Muscle layer of duodenum (tissue), 2 donors: ENCODE measurements around the gene SLC25A12.
"Not testable (repeated sequence)": the region's sequence is repeated elsewhere in the genome, so short reads cannot be mapped to it uniquely, and the experiment has no call there.

Source experiments
- H3K27ac ChIP-seq: one replicate; pipeline ENCODE4 v1.7.0; 2013; ENCODE audit warnings: mild to moderate bottlenecking, low read length
- H3K27me3 ChIP-seq: one replicate; pipeline ENCODE4 v1.7.0; 2013; ENCODE audit warnings: low read depth, mild to moderate bottlenecking, control low read depth, low read length
- H3K36me3 ChIP-seq, 2 donors: one replicate each; pipeline ENCODE4 v1.7.0; 2013; ENCODE audit warnings: low read length in 2 of 2, control low read depth in 1 of 2, mild to moderate bottlenecking in 1 of 2; ENCODE audit not compliant: insufficient read depth in 2 of 2, control insufficient read depth in 1 of 2
- H3K4me1 ChIP-seq, 2 donors: one replicate each; pipeline ENCODE4 v1.7.0; 2013; ENCODE audit warnings: low read length in 2 of 2, mild to moderate bottlenecking in 2 of 2, control low read depth in 1 of 2, moderate library complexity in 1 of 2; ENCODE audit not compliant: insufficient read depth in 2 of 2, control insufficient read depth in 1 of 2
- H3K4me3 ChIP-seq, 2 donors: one replicate each; pipeline ENCODE4 v1.7.0; 2013; ENCODE audit warnings: low read length in 2 of 2, low read depth in 1 of 2, mild to moderate bottlenecking in 1 of 2
- H3K9me3 ChIP-seq, 2 donors: one replicate each; pipeline ENCODE4 v1.7.0; 2013; ENCODE audit warnings: low read length in 2 of 2, control low read depth in 1 of 2, mild to moderate bottlenecking in 1 of 2; ENCODE audit not compliant: control insufficient read depth in 1 of 2
- donor health status: healthy.

The SLC25A12 gene

GRCh38 chr2:171913517-171913916 lies 19.5 kb upstream of the SLC25A12 start:
- Histone ChIP-seq H3K27ac (no peak overlapping the region), H3K4me1 (no peaks in the 10 kb centered on the region), H3K9me3 (no peaks in the 10 kb centered on the region), H3K4me3 (no peak overlapping the region), H3K27me3 (no peaks in the 10 kb centered on the region), H3K36me3 (no peaks in the 10 kb centered on the region)

GRCh38 chr2:171910494-171910893 lies 16.4 kb upstream of the SLC25A12 start:
- no peaks in the 10 kb centered on the region for H3K36me3 ChIP-seq
- no peaks in the 10 kb centered on the region for H3K27me3 ChIP-seq
- H3K27ac ChIP-seq, result no peak overlapping the region
- H3K9me3 ChIP-seq, result no peaks in the 10 kb centered on the region
- no peaks in the 10 kb centered on the region for H3K4me1 ChIP-seq
- no peak overlapping the region for H3K4me3 ChIP-seq

- H3K27ac ChIP-seq, result no peak overlapping the region
- no peaks in the 10 kb centered on the region for H3K9me3 ChIP-seq
- H3K27me3 ChIP-seq, result no peaks in the 10 kb centered on the region
Measured at GRCh38 chr2:171909266-171909665, 15.2 kb upstream of the SLC25A12 start.

DNA sequence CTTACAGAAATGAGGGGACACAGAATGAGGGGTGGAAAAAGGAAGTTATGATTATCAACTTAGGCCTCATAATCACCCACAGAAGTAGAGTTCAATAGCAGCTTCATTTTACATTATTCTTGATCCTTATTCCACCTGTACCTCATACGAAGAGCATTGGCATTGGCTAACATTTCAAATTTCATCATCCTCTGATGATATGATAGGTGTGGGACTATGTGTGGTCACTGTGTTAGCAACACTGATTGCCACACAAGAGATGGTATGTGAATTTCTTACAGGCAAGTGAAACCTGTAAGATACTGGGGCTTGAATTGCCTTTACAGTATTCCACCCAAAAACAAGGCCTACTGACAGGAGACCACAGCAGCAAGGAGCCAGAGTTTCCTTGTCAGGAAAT lies 14.2 kb upstream of the SLC25A12 start:
- Histone ChIP-seq H3K4me1 (no peaks in the 10 kb centered on the region), H3K4me3 (no peak overlapping the region), H3K36me3 (no peaks in the 10 kb centered on the region), H3K27ac (no peak overlapping the region), H3K27me3 (peaks cover 4% of the 10 kb centered on the region), H3K9me3 (no peaks in the 10 kb centered on the region)

More at GRCh38 chr2:171909266-171909665, 15.2 kb upstream of the SLC25A12 start:
- no peaks in the 10 kb centered on the region for H3K4me1 ChIP-seq
- no peaks in the 10 kb centered on the region for H3K36me3 ChIP-seq
- H3K4me3 ChIP-seq, result no peak overlapping the region

DNA sequence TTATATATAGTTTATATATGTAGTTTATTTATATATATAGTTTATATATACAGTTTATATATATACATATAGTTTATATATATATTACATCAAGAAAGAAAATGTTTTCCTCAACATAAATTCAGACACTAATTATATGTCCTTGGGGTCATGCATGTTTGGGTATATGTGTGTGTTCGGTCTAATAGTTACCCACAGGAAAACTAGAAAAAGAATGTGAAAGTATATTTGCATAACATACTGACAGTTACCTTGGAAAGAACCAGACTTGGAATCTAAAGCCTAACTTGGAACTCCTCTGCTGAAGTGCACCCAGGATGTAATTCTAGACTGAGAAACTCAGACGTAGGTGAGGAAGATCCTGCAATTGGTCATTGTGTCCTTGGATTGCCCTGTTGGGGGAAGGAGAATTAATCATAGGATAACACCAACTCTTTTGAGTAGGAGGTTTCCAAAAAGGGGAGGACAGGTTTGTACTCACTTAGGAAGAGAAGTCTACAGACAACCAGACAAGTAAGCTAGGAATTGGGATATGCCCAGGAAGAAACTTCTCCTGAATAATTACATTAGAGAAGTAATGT lies 8.9 kb upstream of the SLC25A12 start:
- Histone ChIP-seq H3K36me3 (no peaks in the 10 kb centered on the region), H3K27me3 (peaks cover 4% of the 10 kb centered on the region), H3K4me1 (no peaks in the 10 kb centered on the region), H3K27ac (no peak overlapping the region), H3K9me3 (no peaks in the 10 kb centered on the region), H3K4me3 (no peak overlapping the region)

GRCh38 chr2:171899623-171900282 lies 5.7 kb upstream of the SLC25A12 start:
- not testable (repeated sequence) for H3K27me3 ChIP-seq, H3K36me3 ChIP-seq, H3K9me3 ChIP-seq, H3K4me1 ChIP-seq, H3K4me3 ChIP-seq, H3K27ac ChIP-seq

- Histone ChIP-seq H3K4me1 (peaks cover 0 to 15% of the 10 kb centered on the region in 2 donors), H3K4me3 (no peak overlapping the region), H3K36me3 (peaks cover 0 to 5% of the 10 kb centered on the region in 2 donors), H3K27me3 (no peaks in the 10 kb centered on the region), H3K9me3 (no peaks in the 10 kb centered on the region), H3K27ac (no peak overlapping the region)
Measured at GRCh38 chr2:171895786-171896185, 1.7 kb upstream of the SLC25A12 start.

DNA sequence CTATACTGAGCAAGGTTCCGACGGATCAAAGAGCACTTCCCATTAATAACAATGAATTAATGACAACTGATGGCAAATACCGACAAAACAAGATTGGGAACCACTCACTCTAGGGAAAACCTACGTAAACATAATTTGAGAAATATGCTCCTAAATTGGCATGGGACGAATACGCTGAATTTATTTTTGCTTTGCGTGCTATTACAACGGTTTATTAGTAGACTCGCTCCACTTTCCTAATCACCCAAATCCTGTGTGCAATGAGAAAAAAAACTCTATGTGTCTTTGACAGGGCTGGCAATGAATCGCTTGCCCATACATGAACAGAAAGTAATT lies 536 bp upstream of the SLC25A12 start:
- peaks cover 0 to 19% of the 10 kb centered on the region in 2 donors for H3K4me1 ChIP-seq
- H3K27ac ChIP-seq, result peak overlapping the region; percentile 89
- H3K36me3 ChIP-seq, result peaks cover 0 to 5% of the 10 kb centered on the region in 2 donors
- H3K4me3 ChIP-seq, result peak overlapping the region; percentile 97 to 100
- no peaks in the 10 kb centered on the region for H3K9me3 ChIP-seq
- H3K27me3 ChIP-seq, result no peaks in the 10 kb centered on the region

GRCh38 chr2:171893196-171893823 lies 734 bp downstream of the SLC25A12 start:
- Histone ChIP-seq H3K36me3 (peaks cover 0 to 5% of the 10 kb centered on the region in 2 donors), H3K4me1 (peaks cover 0 to 20% of the 10 kb centered on the region in 2 donors), H3K4me3 (peak overlapping the region; percentile 97 to 100), H3K9me3 (no peaks in the 10 kb centered on the region), H3K27ac (peak overlapping the region; percentile 89), H3K27me3 (no peaks in the 10 kb centered on the region)

DNA sequence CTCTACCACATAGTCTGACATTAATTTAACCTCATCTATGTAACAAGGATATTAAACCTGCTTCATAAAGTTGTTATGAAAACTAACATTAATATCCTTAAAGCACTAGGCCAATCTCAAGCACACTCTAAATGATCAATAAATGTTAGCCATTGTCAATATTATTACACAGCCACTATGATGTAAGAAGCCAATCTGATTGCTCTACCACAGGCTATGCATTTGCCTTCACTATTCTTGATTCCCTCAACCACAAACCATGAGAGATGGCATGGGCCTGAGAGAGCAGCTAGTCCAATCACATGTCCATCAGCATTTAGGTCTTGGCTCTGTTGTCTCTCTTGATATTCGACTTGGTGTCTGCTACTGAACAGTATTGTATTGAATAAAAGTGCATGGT lies 4.2 kb downstream of the SLC25A12 start:
- H3K9me3 ChIP-seq, result no peaks in the 10 kb centered on the region
- H3K27me3 ChIP-seq, result no peaks in the 10 kb centered on the region
- no peak overlapping the region for H3K27ac ChIP-seq
- H3K4me3 ChIP-seq, result no peak overlapping the region
- H3K36me3 ChIP-seq, result peaks cover 3 to 5% of the 10 kb centered on the region in 2 donors
- H3K4me1 ChIP-seq, result peaks cover 0 to 18% of the 10 kb centered on the region in 2 donors

GRCh38 chr2:171889333-171889732 lies 4.7 kb downstream of the SLC25A12 start:
- Histone ChIP-seq H3K4me3 (no peak overlapping the region), H3K27ac (no peak overlapping the region), H3K4me1 (peaks cover 0 to 16% of the 10 kb centered on the region in 2 donors), H3K9me3 (no peaks in the 10 kb centered on the region), H3K36me3 (peaks cover 3 to 5% of the 10 kb centered on the region in 2 donors), H3K27me3 (no peaks in the 10 kb centered on the region)
